ENCODE results near the gene ZBTB47.

DNA sequence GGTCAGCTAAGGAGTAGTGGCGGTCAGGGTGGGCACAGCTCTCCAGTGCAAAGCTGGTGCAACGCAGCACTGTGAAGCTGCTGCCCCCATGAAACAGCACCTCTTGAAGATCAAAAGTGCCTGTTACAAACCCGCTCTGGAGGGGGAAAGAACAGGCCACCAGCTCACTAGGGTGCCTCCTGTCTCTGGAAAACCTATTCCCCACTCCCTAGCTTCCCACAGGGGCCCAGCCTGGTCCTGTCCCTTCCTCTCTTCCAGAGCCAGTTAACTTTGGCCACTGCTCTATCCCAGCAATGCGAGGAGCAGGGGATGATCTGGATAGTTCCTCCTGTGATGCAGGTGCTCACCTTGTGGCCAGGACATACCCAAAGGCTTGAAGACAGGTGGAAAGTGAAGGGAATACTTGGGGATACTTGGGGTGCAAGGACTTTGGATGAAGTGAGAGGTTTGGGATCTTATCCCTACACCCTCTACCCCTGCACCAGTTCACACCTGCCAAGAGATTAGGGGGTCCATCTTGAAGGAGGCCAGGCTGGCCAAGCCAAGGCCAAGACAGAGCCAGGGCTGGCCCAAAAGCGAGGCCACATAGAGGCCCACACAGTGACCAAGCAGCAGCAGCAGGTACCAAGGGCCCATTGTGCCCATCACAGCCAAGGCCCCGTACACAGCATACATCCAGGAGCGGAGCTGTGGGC, 44.9 kb downstream of the ZBTB47 start:
- TF ChIP-seq CTCF (IDR thresholded peaks at IDR 0.05; ENCODE audit: low read depth, low read length) (no peak), EZH2phosphoT487 (IDR thresholded peaks at IDR 0.05; ENCODE audit: low read depth) (no peak)

Measured in OCI-LY3 (cell line).